ENCODE results near the gene EPB41L3. TPM values are rescaled to one million over a fixed set of nuclear protein-coding genes. Genes with fewer than 3 reads are reported as not detected.

Gene EPB41L3
- total RNA-seq, 1 experiment from 2014 or later, result 8.7 TPM

DNA sequence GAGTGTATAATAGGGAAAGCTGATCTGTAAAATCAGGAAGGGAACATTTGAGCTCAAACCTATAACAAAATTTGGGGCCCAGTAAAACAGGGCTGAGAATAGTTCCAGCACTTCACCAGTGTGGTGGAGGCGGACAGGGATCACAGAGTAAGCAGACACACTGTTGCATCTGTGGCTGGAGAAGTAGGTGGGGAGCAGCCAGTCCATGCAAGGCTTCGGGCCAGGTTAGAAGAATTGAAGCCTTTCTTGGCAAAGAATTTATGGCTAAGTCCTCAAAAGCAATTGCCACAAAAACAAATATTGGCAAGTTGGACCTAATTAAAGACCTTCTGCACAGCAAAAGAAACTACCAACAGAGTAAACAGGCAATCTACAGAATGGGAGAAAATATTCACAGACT is 154.4 kb downstream of the EPB41L3 start:
- ChIA-PET CTCF (no interaction called here), POLR2A (no interaction called here)
- Mint-ChIP-seq H3K27me3 (ENCODE audit: insufficient read depth, unreplicated experiment) (no peaks in the 10 kb centered on the region), H3K36me3 (ENCODE audit: insufficient read depth, unreplicated experiment) (no peaks in the 10 kb centered on the region), H3K9me3 (ENCODE audit: unreplicated experiment) (no peaks in the 10 kb centered on the region), H3K4me1 (ENCODE audit: low read depth, unreplicated experiment) (no peaks in the 10 kb centered on the region), H3K4me3 (ENCODE audit: unreplicated experiment) (no peak overlapping the region), H3K27ac (ENCODE audit: unreplicated experiment) (no peak overlapping the region)
- Histone ChIP-seq H3K9me3 (no peaks in the 10 kb centered on the region), H3K4me3 (ENCODE audit: low read depth, low read length) (no peak overlapping the region), H3K27me3 (replicated peaks; ENCODE audit: control insufficient read depth, insufficient read depth, low read length) (no peaks in the 10 kb centered on the region), H3K36me3 (ENCODE audit: control insufficient read depth, insufficient read depth, low read length) (no peaks in the 10 kb centered on the region), H3K4me1 (no peaks in the 10 kb centered on the region)
- intact Hi-C loops (cut with micrococcal nuclease; ENCODE audit: unreplicated experiment), result no loop called here
- no TSS peak for BruUV-seq (replicated peaks)
- DNase-seq, result no peak
- TF ChIP-seq, protein P1, sequence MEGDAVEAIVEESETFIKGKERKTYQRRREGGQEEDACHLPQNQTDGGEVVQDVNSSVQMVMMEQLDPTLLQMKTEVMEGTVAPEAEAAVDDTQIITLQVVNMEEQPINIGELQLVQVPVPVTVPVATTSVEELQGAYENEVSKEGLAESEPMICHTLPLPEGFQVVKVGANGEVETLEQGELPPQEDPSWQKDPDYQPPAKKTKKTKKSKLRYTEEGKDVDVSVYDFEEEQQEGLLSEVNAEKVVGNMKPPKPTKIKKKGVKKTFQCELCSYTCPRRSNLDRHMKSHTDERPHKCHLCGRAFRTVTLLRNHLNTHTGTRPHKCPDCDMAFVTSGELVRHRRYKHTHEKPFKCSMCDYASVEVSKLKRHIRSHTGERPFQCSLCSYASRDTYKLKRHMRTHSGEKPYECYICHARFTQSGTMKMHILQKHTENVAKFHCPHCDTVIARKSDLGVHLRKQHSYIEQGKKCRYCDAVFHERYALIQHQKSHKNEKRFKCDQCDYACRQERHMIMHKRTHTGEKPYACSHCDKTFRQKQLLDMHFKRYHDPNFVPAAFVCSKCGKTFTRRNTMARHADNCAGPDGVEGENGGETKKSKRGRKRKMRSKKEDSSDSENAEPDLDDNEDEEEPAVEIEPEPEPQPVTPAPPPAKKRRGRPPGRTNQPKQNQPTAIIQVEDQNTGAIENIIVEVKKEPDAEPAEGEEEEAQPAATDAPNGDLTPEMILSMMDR (IDR thresholded peaks at IDR 0.05; ENCODE audit: insufficient read depth in 1 of 2, low read depth in 1 of 2, low read length in 1 of 2, severe bottlenecking in 1 of 2, unreplicated experiment in 1 of 2), result no peak

DNA sequence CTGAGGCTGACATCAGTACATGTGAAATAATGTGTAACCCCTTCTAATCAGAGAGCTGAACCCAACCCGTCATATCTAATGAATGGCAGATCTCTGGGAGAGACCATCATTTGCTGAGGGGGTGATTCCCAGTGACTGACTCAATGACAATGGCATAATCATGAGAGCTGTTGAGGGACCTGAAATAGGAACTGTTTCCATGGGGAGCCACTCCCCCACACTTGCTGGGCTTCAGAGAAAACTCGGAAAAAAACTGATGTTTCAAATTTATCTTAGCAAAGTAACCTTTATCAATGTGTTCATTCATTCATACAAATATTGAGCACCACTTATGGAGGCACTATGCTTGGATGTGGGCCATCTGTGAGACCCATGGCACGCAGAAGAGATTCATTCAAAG is 154.9 kb downstream of the EPB41L3 start:
- CTCF ChIA-PET, result no interaction called here
- POLR2A ChIA-PET, result no interaction called here
- TF ChIP-seq, protein P1 (IDR thresholded peaks at IDR 0.05; ENCODE audit: insufficient read depth in 1 of 2, low read depth in 1 of 2, low read length in 1 of 2, severe bottlenecking in 1 of 2, unreplicated experiment in 1 of 2), result no peak
- no TSS peak for BruUV-seq (replicated peaks)
- Mint-ChIP-seq H3K4me3 (ENCODE audit: unreplicated experiment) (no peak overlapping the region), H3K27ac (ENCODE audit: unreplicated experiment) (no peak overlapping the region), H3K9me3 (ENCODE audit: unreplicated experiment) (no peaks in the 10 kb centered on the region), H3K27me3 (ENCODE audit: insufficient read depth, unreplicated experiment) (no peaks in the 10 kb centered on the region), H3K36me3 (ENCODE audit: insufficient read depth, unreplicated experiment) (no peaks in the 10 kb centered on the region), H3K4me1 (ENCODE audit: low read depth, unreplicated experiment) (no peaks in the 10 kb centered on the region)
- intact Hi-C loops (cut with micrococcal nuclease; ENCODE audit: unreplicated experiment), result no loop called here
- Histone ChIP-seq H3K36me3 (ENCODE audit: control insufficient read depth, insufficient read depth, low read length) (no peaks in the 10 kb centered on the region), H3K27me3 (replicated peaks; ENCODE audit: control insufficient read depth, insufficient read depth, low read length) (no peaks in the 10 kb centered on the region), H3K4me3 (ENCODE audit: low read depth, low read length) (no peak overlapping the region), H3K4me1 (no peaks in the 10 kb centered on the region), H3K9me3 (no peaks in the 10 kb centered on the region)
- no peak for DNase-seq

DNA sequence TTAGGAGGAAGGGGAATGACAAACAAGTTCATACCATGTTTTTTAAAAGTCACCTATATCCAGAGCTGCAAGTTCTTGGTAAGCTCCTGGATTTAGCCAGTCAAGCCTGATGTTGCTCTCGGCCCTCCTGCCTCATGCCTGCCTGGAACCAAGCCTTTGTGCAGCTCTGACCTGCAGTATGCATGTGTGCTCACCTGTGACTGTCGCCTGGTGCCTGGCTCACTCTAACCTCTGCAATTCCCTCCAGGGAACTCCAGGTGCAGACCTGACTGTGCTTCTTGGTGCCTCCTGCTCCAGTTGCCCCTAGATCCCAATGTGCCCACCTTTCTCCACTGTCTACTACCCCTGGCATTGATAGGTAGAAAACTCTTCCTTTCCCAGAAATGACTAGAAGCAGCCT is 163.2 kb downstream of the EPB41L3 start:
- no peak overlapping the region for H3K4me3 Mint-ChIP-seq (ENCODE audit: unreplicated experiment)
- no peak for DNase-seq
- no peaks in the 10 kb centered on the region for H3K4me1 Mint-ChIP-seq (ENCODE audit: low read depth, unreplicated experiment)
- H3K36me3 Mint-ChIP-seq (ENCODE audit: insufficient read depth, unreplicated experiment), result no peaks in the 10 kb centered on the region
- no peak overlapping the region for H3K27ac Mint-ChIP-seq (ENCODE audit: unreplicated experiment)
- TF ChIP-seq, protein P1 (IDR thresholded peaks at IDR 0.05; ENCODE audit: insufficient read depth in 1 of 2, low read depth in 1 of 2, low read length in 1 of 2, severe bottlenecking in 1 of 2, unreplicated experiment in 1 of 2), result no peak
- H3K36me3 ChIP-seq (ENCODE audit: control insufficient read depth, insufficient read depth, low read length), result no peaks in the 10 kb centered on the region
- H3K27me3 Mint-ChIP-seq (ENCODE audit: insufficient read depth, unreplicated experiment), result peaks cover 7% of the 10 kb centered on the region
- POLR2A ChIA-PET, result no interaction called here
- intact Hi-C loops (cut with micrococcal nuclease; ENCODE audit: unreplicated experiment), result no loop called here
- no peaks in the 10 kb centered on the region for H3K9me3 ChIP-seq
- no peaks in the 10 kb centered on the region for H3K9me3 Mint-ChIP-seq (ENCODE audit: unreplicated experiment)
- H3K27me3 ChIP-seq (replicated peaks; ENCODE audit: control insufficient read depth, insufficient read depth, low read length), result no peaks in the 10 kb centered on the region
- CTCF ChIA-PET, result no interaction called here
- no TSS peak for BruUV-seq (replicated peaks)
- no peak overlapping the region for H3K4me3 ChIP-seq (ENCODE audit: low read depth, low read length)
- H3K4me1 ChIP-seq, result no peaks in the 10 kb centered on the region

Data from Caco-2 (cell line).